ENCODE measurements around the gene SYTL1.

Gene SYTL1

DNA sequence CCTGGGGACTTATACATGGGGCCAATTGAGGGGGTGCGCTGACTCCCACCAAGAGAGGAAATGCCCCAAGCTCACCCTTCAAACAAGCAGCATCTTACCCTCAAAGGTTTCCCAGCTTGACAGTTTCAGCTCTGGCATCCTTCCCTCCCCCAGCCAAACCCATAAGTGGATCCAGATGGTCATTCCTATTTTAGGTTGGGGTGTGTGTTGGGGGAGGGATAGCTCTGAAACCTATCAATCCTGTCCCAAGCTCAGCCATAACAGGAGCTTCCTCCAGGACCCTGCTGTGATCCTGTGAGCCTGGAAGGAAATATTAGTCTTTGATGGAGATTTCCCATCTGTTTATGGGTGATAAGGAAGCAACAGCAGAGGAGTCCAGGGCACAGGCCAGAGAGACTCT is 23.2 kb upstream of the SYTL1 start:
- DNase-seq, result no peak

DNA sequence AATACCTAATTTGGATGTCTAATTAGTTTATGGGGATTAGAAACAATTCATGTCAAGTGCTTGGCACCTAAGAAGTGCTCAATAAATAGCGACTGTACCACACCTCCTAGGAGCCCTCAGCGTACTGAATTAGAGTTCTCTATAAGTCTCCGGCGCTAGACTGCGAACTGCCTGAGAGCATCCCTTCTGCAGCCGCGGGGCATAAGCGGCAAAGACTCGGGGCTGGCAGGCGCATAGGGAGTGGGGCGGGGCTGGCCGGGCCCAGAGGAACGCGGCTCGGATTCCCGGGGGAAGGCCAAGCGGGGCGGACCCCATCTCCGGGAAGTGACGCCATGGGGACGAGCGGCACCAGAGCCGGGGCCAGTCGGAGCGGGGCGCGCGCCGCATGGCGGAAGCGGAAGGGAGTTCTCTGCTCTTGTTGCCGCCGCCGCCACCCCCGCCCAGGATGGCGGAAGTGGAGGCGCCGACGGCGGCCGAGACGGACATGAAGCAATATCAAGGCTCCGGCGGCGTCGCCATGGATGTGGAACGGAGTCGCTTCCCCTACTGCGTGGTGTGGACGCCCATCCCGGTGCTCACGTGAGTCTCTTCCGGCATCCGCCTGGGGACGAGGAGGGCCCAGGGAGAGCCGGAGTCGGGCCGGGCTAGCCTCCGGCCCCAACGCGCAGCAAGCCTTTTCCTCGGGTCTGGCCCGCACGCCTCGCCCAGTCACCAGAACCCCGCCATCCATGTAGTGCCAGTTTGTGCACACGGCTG is 19.8 kb upstream of the SYTL1 start, which contains the start of gene TMEM222:
TSS of gene TMEM222 (plus strand) at position 351 of the 756 bp plus-strand sequence. CDS start at position 386, 35 bp downstream.
- DNase-seq, result peak; percentile 99

DNA sequence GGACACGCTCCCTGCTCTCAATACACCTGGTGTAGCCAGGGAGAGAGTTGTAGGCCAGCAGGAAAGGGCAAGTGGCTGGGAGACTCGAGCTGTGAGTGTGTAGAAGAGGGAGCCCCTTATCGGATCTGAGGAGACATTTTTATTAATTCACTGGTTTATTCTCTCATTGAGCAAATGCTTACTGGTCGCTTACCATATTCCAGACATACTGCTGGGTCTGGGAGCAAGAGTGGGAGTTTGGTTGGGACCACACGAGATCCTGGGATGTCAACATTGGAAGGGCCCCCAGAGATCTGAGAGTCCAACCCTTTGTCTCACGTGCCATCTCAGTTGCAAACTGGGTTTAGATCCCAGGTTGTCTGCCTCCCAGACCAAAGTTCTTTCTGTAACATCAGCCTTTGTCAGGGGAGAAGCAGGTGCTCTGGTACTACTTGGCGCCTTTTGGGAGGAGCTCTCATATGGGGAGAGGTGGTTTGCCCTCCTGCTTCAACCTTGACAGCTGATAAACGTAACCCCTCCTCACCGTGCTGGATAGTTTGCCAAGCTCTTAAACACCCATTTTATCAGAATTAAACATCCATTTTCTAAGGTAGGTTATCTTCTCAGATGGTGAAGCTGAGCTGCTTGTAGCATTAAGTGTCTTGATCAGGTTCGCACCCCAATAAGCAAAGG is 19.1 kb upstream of the SYTL1 start:
- DNase-seq, result no peak

DNA sequence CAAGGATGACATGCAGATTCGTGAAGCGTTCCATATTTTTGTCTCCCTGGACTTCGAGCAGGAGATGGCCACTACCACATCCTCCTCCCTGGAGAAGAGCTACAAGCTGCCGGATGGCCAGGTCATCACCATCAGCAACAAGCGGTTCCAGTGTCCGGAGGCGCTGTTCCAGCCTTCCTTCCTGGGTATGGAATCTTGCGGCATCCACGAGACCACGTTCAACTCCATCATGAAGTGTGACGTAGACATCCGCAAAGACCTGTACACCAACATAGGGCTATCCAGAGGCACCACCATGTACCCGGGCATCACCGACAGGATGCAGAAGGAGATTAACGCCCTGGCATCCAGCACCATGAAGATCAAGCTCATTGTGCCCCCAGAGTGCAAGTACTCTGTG is 16.5 kb upstream of the SYTL1 start:
- no peak for DNase-seq

DNA sequence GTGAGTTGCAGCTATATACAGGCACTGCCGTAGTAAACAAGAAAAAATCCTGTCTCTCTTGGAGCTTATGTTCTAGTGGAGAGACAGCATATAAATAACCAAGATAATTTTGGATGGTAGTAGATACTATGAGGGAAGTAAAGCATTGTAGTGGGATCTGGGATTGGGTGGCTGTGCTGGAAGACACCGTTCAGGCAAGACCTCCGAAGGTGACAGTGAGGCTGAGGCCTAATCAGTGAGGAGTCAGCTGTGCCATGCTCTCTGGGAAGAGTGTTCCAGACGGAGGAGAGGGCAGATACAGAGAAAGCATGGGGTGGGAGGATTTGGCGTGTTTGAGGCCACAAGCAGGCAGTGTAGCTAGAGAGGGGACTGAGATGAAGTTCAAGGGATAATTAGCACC is 13.9 kb upstream of the SYTL1 start:
- no peak for DNase-seq

DNA sequence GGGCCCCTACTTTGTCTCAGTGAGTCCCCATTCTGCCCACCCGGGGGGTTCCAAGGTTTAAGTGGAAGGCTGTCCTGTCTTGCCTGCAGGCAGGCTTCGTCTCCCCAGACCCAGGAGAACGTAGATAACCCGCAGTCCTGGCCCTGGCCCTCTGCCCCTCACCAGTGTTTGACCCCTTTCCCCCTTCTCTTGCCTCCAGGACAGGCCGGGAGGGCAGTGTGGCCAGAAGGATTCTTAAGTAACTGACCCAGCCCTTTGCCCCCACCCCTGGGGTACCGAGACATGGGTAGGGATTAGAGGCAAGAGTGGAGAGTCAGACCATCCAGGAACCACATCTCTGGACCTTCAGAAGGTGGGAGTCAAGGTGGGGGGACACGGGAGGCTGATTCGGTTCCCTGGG is 11.0 kb upstream of the SYTL1 start:
- no peak for DNase-seq

DNA sequence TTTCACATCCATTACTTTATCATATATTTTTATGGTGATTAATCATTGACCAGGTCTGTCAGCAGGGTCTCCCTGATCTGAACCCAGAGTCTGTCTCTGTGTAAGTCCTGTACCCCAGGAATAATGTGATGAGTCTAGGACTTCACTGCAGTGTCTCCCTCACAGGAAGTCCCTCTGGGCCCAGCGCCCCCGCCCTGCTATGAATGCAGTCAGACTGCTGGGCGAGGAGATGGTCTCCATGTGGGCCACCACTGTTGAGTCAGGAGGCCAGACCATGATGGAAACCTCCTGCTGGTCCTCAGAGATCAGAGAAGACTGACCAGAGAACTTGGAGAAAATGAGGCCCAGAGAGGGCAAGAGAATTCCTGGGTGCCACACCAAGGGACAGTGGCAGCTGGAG is 10.4 kb upstream of the SYTL1 start:
- no peak for DNase-seq

DNA sequence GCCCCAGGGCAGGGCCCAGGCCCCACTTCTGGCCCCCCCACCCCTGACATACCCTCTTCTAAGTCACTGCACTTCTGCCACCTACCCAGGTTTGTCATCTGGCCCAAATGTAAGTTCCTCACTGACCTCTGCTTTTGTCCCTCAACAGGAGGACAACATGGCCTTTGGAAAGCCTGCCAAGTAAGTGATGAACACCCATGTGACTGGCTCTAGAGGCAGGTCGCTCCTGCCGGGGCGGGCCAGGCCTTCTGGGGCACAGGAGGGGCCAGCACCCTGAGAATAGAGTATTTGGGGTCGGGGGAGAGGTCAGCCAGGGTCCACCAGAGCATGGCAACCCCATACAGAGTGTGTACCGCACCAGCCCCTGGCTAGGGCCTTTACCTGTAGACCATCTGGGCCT is 9.9 kb upstream of the SYTL1 start:
- DNase-seq, result no peak

DNA sequence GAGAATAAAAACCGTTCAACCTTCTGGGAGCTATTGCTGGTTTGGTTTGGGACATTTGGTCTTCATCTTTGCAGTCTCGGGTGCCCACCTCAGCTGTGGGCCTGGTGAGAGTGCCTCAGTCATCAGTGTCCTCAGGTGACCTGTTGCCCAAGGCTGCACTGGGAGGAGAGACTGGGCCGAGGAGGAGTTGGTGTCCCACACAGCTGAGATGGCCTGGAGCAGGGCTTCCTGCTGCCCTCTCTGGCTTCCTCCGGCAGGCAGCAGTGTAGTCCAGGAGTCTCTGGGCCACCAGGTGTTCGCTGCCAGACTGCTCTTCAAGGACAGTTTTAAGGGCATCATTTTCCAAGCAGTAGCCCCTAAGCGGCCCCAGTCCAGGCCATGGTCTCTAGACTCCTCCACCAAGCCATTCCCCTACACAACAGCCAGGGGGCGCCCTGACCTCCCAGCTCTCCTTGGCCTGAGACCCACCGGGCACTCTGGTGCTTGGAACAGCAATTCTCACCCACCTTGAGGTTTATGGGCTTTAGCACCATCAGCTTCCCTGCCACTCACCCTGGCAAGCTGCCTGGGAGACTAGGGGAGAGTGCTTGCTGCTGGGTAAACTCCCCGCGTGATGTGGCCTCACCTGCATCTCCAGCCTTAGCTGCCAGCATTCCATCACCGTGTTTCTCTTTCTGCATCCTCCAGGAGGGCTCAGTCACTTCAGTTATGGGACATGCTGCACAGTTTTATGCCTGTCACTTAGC is 9.1 kb upstream of the SYTL1 start:
- peak; percentile 61 for DNase-seq

DNA sequence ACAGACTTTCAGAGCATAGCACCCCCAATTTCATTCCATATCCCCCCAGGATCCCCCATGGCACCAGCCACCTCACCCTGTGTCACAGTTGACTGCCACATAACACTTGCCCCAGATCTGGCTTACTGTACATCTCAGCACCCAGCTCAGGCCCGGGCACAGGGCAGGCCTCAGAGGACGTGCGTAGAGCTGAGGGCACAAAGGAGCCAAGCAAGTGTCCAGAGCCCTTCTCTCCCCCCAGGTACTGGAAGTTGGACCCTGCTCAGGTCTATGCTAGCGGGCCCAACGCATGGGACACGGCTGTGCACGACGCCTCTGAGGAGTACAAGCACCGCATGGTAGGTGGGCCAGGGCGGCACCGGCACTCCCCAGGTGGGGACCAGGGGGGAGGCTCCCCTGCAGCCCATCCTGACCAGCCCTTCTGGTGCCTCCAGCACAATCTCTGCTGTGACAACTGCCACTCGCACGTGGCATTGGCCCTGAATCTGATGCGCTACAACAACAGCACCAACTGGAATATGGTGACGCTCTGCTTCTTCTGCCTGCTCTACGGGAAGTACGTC is 8.0 kb upstream of the SYTL1 start:
- no peak for DNase-seq

DNA sequence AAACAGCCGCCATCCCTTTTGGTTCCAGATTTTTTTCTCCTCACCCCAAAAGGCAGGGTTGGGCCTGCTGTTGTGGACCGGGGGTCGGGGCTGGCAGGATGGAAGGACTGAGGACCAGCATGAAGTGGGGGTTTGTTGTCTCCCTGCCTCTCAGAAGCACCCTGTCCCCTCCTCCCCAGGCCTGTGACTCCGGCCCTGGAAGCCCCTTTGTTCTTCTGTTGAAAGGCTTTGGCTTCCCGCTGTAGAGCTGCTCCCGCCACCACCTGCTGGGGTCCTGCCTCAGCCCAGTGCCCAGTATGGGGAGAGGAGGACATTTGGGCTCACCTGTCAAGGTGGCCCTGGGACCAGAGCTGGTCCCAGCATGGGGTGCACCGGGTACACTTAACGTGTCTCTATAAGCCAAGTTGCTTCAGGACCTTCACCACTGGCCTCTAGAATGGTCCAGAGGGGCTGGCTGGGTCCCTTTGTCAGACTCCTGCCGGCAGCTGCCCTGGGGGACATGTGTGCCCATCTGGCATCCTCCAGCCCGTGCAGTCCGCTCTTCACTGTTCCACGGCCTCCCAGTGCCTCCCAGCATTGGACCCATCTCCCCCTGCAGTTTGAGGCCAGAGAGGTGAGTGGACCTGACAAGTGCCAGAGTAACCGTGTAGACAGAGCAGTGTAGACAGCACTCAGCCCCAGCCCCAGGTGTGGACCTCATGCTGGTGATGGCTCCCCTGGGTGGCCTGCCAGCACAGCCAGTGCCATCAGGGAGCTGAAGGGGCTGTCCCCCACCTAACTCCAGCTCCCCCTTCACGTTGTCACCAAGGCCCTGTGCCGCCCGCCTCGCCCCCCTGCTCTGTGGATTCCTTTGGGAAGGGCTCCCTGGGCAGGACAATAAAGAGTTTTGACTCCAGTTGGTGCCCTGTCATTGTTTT is 6.1 kb upstream of the SYTL1 start:
- no peak for DNase-seq

DNA sequence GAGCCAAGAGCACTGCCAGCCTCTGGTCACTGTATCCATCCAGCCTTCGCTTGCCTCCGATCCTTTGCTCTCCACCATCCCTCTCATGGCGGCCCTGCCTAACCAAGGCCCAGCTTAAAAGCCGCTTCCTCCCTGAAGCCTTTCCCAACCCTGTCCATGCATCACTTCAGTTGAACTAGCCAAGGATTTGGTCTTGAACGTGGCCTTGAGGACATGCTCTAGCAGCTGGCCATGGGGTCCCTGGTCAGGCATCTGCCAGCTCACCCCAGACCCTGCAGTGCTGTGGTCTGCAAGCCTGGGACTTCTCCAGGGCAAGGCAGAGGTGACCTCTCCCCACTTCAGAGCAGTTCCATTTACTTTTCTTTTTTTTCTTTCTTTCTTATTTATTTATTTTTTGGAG is 5.1 kb upstream of the SYTL1 start:
- no peak for DNase-seq

DNA sequence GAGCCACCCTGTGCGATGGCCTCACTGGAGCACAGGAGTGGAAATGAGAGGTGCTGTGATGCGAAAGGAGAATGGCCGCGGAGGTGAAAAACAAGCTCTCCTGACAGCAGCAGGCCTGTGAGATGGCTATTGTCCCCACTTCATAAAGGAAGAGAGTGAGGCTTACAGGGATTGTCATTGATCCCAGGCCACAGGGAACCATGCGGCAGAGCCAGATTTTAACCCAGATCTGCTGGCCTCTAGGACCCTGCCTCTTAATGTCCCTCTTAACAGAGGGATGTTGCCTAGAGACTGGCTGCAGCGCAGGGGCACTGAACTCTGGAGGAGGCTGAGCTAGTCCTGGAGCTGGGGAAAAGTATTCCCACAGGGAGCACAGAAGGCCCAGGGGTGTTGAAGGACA is 3.1 kb upstream of the SYTL1 start:
- no peak for DNase-seq

DNA sequence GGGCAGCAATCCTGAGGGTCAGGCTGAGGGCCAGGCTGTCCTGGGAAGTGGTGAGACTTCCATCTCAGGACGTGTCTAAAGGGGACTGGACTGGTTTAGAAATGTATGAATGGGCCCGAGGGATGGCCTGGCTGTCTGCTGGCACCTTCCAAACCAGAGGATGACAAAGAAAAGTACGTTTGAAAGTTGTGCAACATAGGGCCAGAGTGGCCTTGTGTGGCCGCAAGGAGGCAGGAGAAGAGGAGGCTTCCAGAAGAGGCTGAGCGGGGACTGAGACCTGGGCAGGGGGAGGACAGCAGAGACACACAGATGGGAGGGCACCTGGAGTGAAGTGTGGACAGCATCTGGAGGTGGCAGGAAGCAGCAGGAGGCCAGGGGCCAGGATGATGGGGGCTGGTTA is 2.6 kb upstream of the SYTL1 start:
- DNase-seq, result no peak

DNA sequence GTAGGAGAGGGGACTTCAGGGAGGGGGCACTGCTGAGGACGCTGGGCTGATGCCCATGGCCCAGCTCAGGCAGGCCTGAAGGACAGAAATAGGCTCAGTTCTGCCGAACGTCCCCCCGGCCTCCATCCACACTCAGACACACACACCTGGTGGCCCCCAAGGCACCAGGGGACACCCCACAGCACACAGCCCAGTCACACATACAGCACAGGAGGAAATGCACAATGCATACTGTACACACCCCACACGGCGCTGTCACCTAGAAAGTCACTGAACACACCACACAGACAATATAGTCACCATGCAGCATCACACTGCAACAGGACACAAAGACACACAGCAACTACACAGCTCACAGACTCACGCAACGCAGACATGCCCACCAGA is 562 bp downstream of the SYTL1 start:
- peak; percentile 30 for DNase-seq

DNA sequence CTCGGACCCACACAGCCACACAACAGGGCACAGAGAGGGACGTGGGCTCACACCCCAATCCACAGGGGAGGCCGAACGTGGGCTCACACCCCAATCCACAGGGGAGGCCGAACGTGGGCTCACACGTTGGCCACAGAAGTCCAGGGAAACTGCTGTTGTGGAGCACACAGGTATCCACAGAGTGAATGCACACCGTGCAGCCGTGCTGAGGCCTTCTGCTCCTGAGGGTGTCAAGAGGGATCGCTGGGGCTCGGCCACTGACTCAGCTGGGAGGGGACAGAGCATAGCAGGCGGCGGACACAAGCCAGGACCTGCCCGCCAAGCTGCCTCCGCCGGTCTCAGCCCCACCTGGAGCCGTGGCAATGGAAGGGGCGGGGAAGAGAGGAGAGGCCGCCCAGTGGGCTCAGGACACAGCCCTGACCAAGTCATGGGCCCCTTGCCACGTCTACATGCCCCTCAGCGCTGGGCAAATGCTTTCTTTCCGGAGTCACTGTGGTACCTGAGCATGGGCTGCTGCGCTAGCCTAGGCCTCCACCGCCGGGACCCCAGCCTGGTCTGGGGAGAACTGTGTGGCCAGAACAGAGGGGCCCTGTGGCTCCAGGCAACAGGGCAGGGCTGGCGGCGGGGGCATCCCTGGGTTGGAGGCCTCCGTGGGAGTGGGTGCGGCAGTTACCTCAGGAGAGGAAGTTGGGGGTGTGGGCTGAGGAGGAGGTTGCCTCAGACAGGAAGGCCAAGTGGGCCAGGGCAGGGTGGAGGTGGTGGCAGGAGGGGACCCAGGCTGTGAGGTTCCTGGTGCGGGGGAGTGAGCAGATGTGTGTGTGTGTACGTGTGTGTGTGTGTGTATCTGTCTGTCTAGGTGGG is 1.2 kb downstream of the SYTL1 start:
- DNase-seq, result peak; percentile 47

DNA sequence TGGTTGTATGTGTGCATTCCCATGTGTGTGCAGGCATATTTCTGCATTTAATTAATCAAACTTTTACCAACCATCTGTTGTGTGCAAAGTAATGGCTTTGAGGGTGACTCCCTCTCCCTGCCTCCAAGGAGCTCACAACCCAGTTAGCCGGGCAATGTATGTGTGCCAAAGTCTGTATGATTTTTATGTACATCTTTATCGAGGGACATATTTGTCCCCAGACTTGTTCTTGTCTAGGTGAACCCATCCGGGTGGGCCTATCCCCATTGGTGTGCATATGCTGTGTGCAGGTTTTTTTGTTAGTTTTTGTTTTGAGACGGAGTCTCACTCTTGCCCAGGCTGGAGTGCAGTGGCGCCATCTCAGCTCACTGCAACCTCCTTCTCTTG is 1.8 kb downstream of the SYTL1 start:
- no peak for DNase-seq

DNA sequence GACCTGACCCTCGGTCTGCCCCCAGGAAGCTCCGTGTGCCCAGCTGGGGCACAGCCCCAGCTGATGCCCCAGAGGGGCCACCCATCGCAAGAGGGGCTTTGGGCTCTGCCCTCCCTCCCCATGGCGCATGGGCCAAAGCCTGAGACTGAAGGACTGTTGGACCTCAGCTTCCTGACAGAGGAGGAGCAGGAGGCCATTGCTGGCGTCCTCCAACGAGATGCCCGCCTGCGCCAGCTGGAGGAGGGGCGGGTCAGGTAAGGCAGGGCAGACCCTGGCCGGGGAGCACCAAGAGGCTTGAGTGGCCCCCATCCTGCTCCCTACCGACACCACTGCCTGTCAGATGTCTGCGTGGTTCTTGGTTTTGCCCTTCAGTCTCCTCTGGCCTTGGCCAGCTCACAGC is 3.5 kb downstream of the SYTL1 start:
- no peak for DNase-seq

DNA sequence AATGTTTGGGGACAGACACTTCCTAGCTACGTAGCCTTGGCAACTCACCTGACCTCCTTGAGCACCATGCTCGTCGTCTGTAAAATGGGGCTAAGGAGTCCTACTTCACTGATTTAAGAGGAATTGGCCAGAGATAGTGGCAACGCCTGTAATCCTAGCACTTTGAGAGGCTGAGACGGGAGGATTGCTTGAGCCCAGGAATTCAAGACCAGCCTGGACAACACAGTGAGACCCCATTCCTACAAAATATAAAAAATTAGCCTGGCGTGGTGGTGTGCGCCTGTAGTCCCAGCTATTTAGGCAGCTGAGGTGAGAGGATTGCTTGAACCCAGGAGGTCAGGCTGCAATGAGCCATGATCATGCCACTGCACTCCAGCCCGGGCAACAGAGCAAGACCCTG is 4.5 kb downstream of the SYTL1 start:
- DNase-seq, result no peak

DNA sequence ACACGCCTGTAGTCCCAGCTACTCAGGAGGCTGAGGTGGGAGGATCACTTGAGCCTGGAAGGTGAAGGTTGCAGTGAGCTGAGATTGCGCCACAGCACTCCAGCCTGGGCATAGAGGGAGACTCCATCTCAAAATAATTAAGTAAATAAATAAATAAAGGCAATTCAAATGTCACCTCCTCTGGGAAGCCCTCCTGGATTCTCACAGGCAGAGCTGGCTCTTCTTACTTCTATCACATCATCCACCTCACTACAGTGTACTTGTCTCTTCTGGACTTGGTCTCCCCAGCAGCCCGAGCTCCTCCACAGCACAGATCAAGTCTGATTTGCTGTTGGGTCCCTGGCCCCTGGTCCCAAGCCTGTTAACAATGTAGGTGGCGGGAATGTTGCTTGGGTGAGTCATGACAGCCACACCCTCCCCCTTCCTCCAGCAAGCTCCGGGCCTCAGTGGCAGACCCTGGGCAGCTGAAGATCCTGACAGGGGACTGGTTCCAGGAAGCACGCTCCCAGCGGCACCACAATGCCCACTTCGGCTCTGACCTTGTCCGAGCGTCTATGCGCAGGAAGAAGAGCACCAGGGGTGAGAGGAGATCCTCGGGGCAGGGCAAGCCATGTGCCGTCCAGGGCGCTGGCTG is 5.3 kb downstream of the SYTL1 start:
- DNase-seq, result no peak

All from RPMI8226 (cell line).